ENCODE measurements around the gene CIB4.

DNA sequence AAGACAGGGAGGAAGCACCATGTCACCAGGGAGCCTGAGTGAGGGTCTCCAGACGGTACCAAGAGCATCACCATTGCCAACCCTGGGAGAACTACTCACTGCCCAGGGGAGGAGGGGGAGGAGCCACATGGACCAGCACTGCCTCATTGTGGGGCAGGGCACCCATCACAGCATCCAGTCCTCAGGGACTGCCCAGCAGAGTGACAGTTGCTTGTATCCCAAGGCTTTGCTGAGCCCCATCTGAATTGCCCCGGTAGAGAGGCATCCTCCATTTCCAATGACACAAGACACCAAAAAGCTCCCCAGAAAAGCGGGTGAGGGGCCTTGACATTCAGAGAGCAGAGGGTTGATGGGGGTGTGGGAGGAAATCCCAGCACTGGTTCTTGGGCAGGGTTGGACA, 6.8 kb upstream of the CIB4 start:
- TF ChIP-seq POLR2A (IDR thresholded peaks at IDR 0.05; ENCODE audit: low read length) (no peak), GATA1 (IDR thresholded peaks at IDR 0.05; ENCODE audit: low read depth, low read length) (no peak)
